GM21367 (cell line): ENCODE data around the gene AP1S1.
"Not testable (repeated sequence)": the region's sequence is repeated elsewhere in the genome, so short reads cannot be mapped to it uniquely, and the experiment has no call there.

Experiments used
- ATAC-seq: cut with Tn5 transposase; IDR thresholded peaks from one replicate; pipeline ENCODE4 v1.9.1; 2021; ENCODE audit not compliant: unreplicated experiment

The AP1S1 gene

DNA sequence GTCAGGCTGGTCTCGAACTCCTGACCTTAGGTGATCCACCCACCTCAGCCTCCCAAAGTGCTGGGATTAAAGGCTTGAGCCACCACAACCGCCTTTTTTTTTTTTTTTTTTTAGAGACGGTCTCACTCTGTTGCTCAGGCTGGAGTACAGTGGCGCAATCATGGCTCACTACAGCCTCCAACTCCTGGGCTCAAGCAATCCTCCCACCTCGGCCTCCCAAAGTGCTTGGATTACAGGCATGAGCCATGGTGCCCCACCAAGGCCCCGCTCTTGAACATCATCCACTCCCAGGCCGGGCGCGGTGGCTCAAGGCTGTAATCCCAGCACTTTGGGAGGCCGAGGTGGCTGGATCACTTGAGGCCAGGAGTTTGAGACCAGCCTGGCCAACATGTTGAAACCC lies 45.2 kb downstream of the AP1S1 start:
- ATAC-seq, result not testable (repeated sequence)

DNA sequence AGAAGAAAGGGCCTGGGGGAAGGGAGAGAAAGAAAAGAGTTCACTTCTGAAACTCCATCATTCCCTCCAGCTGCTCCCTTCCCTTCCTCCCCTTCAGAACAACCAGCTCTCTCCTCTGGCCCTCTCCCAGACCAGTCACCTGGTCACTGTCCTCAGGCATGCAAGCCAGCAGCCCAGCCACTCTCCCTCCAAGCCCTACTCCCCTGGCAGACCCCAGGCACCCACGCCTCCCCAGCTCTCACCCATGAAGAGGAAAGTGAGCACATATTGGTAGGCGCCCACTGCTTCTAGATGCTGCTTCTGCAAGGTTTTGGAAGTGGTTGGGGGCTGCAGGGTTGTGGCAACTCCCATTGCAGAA lies 46.2 kb downstream of the AP1S1 start:
- no peak for ATAC-seq

DNA sequence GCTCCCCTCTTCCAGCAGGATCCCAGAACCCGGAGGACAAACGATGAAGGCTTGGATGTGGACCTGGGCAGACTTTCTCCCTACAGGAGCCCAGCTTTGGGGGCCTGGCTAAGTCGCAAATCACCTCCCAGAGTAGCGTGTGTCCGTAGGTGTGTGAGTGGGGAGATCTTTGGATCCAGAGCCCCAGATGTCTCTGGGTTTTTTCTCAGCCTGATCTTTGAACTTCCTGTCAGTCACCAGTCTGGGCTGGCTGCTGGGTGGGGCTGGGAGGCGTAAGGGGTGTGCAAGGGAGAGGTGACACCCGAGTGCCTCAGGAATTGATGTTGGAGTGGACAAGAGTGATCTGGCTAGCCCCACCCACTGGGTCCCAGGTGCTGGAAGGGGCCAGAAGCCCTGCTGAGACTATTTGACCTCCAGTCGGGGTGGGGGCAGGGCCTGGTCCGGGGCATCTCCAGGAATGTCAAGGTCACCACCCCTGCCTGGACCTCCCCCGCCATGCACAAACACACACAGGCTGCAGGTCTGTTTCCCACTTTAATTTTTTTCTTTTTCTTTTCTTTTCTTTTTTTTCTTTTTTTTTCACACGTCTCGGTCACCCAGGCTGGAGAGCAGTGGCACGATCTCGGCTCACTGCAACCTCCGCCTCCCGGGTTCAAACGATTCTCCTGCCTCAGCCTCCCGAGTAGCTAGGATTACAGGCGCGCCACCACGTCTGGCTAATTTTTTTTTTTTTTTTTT lies 46.8 kb downstream of the AP1S1 start, which contains the start of gene MOGAT3:
Gene MOGAT3 (minus strand): TSS at position 175 of the 738 bp plus-strand sequence. CDS start 182 bp downstream, outside the sequence.
- no peak for ATAC-seq

DNA sequence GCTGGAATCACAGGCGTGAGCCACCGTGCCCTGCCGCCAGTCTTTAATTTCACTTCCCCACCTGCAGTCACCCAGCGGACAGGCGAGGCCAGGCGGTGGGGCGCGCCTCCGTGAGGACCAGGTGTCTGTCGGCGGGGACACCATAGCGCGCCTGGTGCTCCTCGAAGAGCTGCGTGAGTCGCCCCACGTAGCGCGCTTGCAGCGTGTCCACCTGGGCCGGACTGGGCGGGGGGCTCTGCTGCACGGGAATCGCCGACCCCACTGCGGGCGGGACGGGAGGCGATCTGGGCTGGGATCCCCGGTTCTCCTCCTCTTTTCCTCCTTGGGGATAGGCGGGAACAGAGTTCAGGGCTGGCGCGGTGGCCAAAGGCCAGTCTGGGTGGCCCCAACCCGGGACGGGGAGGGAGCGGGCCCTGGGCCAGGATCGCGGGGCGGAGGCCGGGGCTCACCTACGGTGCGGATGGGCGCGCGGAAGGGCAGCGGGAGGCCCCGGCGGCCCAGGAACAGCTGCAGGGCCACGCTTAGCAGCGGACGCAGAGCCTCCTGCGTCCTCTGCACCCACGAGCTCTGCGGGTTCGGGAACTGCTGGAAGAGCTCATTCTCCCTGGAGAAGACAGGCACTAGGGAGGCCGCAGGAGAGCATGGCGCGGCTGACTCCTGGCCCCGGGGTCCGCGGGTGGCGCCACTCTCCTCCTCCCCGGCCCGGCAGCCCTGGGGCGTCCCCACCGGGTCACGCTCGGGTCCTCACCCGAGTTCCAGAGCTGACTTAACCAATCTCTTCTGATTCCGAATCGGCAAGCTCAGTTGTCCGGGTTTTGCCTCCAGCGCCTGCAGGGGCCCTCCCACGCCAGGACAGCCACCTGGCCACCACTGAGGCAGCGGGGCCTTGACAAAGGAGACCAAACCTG lies 47.7 kb downstream of the AP1S1 start:
- no peak for ATAC-seq

DNA sequence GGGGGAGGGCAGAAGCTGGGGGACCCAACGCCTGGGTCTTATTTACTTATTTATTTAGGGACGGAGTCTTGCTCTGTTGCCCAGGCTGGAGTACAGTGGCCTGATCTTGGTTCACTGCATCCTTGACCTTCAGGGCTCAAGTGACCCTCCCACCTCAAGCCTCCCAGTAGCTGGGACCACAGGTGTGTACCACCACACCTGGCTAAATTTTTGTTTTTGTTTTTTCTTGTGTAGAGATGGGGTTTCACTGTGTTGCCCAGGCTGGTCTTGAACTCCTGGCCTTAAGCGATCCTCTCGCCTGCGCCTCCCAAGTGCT lies 48.3 kb downstream of the AP1S1 start:
- no peak for ATAC-seq

DNA sequence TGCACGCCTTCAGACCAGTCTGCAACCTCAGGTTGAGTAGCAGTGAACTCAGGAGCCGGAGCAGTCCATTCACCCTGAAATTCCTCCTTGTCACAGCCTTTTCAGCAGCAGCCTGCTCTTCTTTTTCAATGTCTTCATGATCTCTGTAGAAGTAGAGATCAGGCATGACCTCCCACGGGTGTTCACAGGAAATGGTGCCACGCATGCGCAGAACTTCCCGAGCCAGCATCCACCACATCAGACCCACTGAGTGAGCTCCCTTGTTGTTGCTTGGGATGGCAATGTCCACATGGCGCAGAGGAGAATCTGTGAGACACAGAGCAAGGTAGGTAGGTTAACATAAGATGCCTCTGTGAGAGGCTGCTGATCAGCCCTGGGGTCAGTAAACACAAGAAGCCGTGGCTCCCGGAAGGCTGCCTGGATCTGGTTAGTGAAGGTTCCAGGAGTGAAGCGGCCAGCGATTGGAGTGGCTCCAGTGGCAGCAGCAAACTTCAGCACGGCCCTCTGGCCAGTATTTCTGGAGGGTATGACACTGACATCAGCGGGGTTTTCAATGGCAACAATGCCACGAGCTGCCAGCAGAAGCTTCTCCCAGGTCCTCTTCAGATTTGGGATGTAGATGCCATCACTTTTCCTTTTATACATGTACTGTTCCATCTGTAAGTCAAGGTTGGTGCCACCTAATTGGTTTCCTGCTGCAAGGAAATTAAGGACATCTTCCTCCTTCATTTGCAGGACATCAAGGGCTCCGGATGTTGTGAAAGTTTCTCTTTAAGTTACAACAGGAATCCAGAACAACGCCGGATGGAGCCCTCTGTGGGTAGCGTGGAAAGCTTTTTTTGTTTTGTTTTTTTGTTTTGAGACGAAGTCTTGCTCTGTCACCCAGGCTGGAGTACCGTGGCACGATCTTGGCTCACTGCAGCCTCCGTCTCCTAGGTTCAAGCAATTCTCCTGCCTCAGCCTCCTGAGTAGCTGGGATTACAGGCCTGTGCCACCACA lies 49.8 kb downstream of the AP1S1 start:
- ATAC-seq, result not testable (repeated sequence)

DNA sequence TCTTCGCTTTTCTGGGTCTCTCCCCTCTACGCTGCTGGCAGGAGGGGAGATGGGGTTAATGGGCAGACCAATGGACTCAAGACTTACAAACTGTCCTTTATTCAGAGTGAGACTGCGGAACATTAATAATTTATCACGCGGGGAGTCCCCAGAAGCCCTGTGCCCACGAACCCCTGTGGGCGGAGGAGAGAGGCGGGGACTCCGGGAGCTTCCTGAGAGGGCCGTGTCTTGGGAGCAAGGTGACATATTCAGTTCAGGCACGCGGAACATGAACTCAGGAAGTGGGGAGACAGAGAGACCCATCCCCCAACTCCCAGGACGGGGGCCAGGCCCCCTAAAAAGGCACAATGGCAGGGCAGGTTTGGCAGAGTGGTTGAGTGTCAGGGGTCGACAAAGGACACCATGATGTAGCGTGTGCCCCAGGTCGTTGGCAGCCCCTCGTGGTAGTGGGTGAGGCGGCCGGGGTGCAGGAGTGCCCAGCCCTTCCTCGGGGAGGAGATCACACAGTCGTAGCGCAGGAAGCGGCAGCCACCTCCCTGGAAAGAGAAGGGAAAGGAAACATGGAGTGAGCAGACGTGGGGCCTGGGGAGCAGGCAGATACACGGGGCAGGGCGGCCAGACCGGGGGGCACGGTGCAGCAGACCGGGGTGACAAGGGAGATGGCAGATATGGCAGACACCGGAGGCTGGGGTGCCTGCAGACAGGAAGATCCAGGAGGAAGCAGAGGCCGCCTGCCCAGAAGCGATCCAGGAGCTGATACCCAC lies 51.8 kb downstream of the AP1S1 start:
- no peak for ATAC-seq

DNA sequence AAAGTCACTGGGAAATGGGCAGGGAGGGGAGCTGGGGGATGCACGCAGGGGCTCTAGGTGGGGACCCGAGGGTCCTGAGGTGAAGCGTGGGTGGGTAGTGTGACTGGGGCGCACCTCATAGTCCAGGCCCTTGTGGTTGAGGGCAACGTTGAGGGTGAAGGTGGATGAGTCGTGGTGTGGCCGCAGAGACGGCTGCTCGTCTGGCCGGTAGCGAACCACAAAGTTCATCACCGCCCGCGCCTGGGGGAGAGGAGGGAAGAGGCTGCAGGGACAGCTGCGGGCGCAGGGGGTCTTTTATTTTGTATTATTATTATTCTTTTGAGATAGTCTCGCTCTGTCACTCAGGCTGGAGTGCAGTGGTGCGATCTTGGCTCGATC lies 52.4 kb downstream of the AP1S1 start:
- no peak for ATAC-seq

DNA sequence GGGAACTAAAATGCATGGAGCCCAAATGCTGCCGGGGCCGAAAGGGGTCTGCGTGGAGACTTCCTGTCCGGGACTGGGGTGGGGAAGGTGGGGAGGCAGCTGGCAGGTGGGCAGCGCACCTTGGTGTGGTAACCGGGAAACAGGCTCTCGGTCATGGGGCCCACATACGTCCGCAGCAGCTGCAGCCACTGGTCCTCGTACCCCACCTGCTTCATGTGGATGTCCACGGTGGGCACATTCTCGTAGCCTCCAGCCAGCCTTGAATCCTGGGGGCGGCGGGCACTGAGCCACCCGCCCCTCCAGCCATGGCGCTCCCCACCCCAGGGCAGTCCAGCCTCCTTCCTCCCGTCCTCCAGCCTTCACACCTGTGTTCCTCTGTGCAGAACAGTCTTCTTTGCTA lies 53.2 kb downstream of the AP1S1 start:
- no peak for ATAC-seq

DNA sequence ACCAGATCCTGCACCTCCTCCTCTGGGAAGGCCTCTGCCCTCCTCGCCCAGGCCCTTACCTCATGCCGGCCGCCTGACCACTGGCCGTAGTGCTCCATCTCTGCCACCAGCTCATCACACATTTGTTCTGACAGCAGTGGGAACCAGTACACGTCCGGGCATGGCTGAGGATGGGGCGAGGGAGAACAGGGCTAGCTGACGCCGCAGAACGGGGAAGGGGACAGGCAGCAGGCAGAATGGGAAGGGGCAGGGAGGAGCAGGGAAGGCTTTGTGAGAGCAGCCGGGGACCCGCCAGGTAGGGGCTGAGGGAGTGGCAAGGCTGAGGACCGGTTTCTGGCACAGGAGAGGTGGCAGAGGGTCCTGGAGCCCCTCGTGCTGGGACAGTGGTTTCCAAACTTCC lies 54.5 kb downstream of the AP1S1 start:
- no peak for ATAC-seq

DNA sequence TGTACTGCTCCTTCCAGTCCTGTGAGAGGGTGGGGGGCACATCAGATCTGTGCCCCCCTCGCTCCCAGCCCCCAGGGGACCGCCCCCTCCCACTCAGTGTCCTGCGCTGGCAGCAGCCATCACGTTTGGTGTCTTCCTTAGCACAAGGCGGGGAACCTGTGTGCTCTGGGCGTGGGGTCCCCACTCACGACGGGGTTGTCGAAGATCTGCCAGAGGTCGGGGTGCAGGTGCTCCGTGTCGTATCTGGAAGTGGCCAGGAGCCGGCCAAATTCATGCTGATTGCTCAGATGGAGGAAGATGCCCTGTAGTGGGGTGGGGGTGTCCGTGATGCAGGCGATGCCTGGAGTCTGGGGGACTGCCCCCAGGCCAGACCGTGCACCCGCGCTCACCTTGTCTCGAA lies 55.9 kb downstream of the AP1S1 start:
- no peak for ATAC-seq
